Stimulated activated CD8-positive, alpha-beta memory T cell treated with anti-CD3 and anti-CD28 coated beads, Interleukin-2, amount 100 ng/mL, for 48 hours (primary cell): Measurements from ENCODE around the gene PLPPR4.
"Not testable (repeated sequence)": the region's sequence is repeated elsewhere in the genome, so short reads cannot be mapped to it uniquely, and the experiment has no call there.

Experiments used
- DNase-seq, 2 donors: peaks; one replicate each; pipeline ENCODE4 v3.0.0-alpha.2; 2020; ENCODE audit warnings: low read depth in 2 of 2

Gene PLPPR4

DNA sequence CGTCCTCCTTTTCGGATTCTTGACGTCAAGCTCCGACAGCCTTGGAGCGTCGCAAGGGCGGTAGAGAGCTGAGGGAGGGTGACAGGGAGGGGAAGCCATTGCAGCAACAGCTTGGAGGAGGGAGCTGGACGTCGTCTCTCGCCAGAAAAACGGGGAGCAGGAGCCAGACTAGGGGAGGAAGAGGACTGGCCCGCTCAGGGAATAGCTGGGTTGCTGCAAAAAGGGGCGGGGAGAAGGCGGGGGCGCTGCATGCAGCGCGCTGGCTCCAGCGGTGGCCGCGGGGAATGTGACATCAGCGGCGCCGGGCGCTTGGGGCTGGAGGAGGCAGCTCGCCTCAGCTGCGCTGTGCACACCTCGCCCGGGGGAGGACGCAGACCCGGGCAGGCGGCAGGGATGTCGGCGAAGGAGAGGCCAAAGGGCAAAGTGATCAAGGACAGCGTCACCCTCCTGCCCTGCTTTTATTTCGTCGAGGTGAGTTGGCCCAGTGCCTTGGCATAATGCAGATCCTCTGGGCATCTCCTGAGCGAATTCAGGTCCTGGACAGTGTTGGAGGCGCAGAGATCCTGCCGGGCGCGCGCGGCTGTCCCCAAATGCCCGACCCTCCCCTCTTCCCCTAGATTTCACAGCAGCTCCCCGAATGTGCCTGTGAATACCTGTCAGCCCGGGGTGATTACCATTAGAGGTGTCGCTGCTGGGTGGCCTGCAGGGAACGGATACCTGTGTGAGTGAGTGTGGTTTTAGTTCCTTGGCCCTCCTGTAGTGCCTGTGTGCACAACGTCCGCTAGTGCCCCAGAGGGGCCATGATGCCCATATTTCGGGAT is at the start of gene PLPPR4:
PLPPR4 (plus strand) TSS at position 292 of the 821 bp plus-strand sequence; CDS start at position 394, 102 bp downstream.
- DNase-seq = peak; percentile 4 to 6

DNA sequence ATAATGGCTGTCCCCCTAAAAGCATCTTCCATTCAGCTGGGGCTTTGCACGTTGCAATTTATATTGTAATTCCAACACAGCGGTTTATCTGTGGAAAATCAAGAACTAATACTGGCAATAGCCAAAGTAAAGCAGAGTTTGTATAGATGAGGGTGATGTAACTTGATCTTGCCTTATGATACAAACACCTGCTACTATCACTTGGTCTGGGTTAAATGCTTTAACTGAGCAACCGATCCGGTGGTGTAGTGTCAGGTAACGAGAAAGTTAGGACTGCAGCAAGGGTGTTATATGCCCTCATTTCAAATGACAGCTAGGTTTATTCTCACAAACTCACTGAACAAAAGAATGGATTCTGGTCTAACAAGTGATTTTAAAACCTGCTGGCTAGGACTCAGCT is 47.3 kb upstream of the PLPPR4 start:
- no peak for DNase-seq

DNA sequence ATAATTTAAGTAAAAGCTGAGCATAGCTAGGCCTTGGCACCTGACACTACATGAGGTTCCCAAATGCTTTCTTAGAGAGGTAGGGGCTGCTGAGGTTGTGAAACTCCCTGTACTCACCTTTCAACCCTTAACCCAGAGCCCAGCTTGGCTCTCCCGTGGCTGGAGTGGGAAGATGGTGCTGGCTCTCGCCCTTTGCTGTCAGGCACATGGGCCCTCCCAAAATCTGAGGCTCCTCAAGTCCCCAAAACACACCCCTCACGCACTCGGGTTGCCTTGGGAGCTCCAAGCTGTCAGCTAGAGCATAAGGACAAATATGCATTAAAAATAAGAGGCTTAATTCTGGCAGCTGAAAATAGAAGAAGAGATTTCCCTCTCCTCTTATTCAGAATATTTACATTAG is 46.7 kb upstream of the PLPPR4 start:
- DNase-seq = no peak

DNA sequence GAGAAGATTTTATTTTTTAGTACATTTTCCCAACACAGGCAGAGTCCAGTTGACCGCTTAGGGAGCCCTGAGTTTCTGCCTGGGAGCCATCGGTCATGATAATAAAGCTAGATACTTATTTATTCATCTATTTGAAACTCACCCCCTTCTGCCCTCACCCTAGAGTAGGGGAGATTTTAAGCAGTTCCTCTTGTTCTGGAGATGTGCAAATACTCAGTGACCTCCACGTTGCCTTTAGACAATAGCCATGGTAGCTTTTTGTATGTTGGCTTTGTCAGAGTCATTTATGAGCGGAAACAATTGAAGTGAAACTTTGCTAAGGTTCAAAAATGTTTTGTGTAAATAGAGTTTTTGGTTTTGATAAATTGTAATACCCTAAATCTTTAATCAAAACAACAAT is 45.7 kb upstream of the PLPPR4 start:
- DNase-seq = no peak

DNA sequence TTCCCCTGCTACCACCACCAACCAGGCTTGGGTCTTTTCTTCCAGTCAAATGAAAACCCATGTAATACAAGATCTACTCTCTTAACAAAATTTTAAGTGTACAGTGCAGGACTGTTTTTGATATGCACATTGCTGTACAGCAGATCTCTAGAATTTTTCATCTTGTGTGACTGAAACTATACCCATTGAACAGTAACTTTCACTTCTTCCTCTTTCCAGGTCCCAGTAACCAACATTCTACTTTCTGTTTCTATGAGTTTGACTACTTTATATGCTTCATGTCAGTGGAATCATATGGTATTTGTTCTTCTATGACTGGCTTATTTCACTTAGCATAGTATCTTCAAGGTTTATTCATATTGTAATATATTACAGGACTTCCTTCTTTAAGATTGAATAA is 45.3 kb upstream of the PLPPR4 start:
- no peak for DNase-seq

GRCh38 chr1:99227056-99227897 is 37.0 kb upstream of the PLPPR4 start:
- no peak for DNase-seq

DNA sequence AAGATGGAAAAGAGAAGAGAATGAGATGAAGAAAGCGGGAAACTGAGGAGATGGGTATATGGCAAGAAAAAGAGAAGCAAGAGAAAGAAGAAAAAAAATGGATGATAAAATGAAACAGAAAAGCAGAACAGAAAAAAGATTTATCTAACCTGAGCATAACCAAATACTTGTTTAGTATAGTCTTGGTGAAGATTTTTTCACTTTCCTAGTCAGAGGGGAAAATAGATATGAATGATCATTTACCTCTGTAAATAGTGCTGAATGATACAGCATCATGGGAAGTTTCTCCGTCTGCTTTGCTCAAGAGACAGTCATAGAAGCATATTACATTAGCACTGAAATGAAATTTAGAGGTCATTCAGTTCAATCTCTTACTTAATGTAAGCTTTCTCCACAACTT is 36.1 kb upstream of the PLPPR4 start:
- no peak for DNase-seq

GRCh38 chr1:99229122-99229521 is 35.2 kb upstream of the PLPPR4 start:
- no peak for DNase-seq

DNA sequence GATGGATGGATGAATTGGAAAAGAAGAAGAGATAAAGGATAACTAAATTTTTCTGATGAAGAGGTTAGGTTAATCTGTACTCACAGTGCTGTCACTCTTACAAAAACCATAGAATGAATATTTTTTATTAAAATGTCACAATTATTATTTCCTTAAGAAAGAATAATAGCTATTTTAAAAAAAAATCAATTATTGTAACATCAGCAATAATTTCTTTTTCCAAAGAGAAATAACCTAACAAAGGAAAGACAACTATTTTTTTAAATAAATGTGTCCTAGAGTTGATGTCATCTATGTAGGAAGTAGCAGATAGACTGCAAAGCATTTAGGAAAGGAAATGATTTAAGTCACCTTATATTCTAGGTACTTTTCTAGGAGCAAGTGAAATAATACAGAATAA is 33.6 kb upstream of the PLPPR4 start:
- no peak for DNase-seq

DNA sequence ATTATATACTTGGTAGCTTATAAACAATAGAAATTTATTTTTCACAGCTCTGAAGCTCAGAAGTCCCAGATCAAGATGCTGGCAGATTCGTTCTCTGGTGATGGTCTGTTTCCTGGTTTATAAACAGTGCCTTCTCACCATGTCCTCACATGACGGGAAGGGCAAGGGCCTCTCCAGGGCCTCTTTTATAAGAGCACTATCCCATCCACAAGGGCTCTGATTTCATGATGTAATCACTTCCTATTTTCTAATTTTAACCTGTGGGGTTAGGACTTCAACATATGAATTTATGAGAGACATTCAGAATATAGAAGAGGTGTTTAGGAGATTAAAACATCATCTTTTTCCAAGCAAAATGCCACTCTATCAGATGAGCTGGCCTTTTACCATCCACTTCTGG is 32.1 kb upstream of the PLPPR4 start:
- no peak for DNase-seq

DNA sequence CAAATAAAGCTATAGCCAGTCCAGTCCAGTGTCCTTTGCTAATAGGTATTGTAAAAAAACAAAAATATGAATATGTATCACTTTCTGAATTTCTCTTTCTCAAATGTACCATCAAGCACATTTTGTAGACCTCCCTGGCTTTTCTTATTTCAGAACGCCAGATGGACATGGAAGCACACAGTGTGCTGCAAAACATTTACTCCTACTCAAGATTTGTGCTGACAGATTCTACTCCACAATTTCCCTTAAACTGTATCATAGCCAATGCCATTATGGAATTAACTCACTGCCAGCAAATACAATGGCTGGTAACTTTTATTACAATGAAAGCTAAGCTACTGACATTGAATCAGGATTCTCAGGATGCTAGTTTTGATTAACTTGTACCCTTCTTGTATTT is 30.8 kb upstream of the PLPPR4 start:
- DNase-seq = no peak

DNA sequence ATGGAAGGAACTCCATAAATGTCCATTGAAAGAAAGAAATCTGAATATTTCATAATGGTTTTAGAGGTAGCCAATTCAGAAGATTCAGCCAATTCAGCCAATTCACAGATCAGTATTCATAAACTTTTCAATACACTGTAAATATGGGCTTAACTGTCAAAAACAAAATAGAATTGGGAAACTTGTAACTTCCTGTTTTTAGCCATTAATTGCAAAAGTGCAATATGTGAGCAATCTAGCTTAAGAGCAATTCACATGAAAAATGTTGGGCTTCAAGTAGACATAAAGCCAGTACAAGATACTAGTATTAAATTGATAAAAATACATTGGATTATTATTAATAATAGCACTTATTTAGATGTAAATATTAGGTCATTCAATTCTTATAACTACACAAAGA is 27.5 kb upstream of the PLPPR4 start:
- no peak for DNase-seq

DNA sequence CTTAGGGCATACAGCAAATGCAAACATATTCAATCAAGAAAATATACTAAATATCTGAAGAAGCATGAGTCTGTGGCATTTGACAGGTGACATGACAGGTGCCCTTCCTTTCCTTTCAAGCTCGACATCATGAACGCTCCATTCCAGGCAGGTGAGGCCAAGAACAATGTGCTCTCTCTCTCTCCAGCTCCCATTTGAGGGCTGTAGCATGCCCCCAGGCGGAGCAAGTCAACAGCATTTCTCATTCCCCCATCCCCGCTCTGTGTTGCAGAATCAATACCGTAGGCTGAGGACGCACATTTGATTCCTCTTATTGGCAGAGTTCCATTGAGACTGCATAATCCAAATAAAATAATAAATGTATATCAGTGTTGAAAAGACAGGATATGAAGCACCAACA is 24.6 kb upstream of the PLPPR4 start:
- no peak for DNase-seq

DNA sequence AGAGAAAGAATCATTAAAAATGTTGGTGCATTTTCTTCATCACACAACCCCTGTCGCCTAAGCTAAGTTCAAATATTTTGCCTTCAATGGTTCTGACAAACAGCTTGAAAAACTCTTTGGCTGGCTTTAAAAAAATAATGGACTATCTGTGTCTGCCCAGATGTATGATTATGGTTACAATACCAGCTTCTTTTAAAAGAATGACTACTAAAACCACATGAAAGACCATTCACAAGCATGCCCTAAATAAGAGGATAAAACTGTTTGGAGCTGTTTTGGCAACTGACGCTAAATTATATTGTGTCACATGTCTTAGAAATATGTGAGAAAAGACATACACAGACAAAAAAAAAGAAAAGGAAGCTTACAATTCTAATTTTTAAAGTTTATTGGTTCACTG is 23.7 kb upstream of the PLPPR4 start:
- no peak for DNase-seq

DNA sequence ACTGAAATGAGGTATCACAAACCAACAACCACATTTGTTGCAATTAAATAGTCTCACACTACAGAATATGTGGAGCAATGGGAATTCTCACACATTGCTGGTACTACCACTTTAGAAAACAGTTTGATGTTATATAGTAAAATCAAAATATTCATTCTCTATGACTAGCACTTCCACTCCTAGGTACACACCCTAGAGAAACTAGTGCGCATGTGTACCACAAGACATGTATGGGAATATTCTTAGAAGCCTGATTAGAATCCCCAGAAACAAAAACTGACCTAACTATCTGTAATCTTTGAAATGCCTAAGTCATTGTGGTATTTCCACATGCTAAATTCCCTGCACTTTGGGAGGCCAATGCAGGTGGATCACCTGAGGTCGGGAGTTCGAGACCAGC is 18.1 kb upstream of the PLPPR4 start:
- DNase-seq = no peak

DNA sequence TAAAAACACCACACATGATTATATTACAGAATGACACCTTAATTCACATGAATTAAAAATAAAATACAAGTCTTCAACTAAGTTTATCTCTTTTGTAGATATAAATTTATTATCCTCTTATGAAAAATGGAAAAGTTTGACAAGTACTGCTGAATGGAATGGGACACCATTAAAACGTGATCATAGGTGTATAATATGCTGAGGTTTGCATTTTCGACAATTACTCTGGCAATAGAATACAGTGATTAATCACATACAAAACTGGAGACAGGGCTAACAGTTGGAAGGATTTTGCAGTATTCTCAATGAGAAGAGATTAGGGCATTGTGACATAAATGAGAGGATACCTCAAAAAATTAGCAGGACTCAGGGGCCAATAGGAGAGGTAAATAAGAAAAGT is 17.1 kb upstream of the PLPPR4 start:
- no peak for DNase-seq

GRCh38 chr1:99250728-99251127 is 13.6 kb upstream of the PLPPR4 start:
- DNase-seq = no peak

DNA sequence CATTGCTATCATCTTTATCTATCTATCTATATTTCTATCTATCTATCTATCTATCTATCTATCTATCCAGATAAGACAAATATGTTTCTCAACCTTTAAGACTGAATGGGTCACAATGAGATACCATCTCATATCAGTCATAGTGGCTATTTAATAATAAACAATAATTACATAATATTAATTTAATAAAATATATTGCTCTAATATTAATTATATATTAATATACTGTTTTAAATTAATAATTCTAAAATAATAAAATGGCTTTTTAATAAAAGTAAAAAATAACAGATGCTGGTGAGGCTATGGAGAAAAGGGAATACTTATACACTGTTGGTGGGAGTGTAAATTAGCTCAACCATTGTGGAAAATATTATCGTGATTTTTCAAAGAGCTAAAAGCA is 13.0 kb upstream of the PLPPR4 start:
- DNase-seq = no peak

DNA sequence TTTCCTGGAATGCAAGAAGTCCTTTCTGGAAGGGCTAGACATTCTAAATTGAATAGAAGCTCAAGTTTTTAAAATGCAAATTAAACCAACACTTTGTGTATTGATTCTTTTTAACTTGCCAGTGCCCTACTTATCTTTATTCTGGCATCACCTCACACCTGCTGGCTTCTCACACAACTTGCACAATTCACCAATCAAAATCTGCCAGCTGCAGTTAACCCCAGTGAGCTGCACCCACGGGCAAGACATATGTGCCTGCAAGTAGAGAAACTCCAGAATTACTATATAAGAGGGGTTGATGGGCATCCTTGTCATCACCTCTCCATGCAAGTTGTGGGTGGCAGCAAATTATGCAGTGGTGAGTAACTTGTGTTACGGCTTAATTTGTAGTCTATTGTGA is 11.7 kb upstream of the PLPPR4 start:
- DNase-seq = no peak

- not testable (repeated sequence) for DNase-seq
These were observed 3.9 kb upstream of the PLPPR4 start for GRCh38 chr1:99260402-99260801.

GRCh38 chr1:99265124-99265523 is 832 bp downstream of the PLPPR4 start:
- no peak for DNase-seq

GRCh38 chr1:99266726-99267125 is 2.4 kb downstream of the PLPPR4 start:
- no peak for DNase-seq

DNA sequence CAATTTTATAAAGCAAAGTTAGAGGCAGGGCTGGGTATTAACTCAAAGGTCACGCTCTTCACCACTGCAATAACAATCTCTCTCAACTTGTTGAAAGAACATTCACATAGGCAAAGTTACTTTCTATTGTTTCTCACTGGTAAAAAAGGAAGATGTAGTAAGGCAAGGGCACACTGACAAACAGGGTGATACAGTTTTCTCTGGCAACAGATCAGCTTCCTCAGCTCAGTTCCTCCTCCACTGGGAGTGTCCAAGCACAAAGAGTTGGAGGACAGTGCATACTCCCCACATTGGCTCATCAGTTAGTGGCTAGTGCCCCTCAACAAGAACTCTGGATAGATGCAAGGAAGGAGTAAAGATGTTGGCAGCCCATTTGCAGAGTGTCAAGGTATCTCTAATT is 3.7 kb downstream of the PLPPR4 start:
- no peak for DNase-seq
